ENCODE measurements around the gene SLC22A7.
A peak's percentile ranks its signal among the peaks of the same experiment; 100 is the strongest.

SLC22A7 gene

DNA sequence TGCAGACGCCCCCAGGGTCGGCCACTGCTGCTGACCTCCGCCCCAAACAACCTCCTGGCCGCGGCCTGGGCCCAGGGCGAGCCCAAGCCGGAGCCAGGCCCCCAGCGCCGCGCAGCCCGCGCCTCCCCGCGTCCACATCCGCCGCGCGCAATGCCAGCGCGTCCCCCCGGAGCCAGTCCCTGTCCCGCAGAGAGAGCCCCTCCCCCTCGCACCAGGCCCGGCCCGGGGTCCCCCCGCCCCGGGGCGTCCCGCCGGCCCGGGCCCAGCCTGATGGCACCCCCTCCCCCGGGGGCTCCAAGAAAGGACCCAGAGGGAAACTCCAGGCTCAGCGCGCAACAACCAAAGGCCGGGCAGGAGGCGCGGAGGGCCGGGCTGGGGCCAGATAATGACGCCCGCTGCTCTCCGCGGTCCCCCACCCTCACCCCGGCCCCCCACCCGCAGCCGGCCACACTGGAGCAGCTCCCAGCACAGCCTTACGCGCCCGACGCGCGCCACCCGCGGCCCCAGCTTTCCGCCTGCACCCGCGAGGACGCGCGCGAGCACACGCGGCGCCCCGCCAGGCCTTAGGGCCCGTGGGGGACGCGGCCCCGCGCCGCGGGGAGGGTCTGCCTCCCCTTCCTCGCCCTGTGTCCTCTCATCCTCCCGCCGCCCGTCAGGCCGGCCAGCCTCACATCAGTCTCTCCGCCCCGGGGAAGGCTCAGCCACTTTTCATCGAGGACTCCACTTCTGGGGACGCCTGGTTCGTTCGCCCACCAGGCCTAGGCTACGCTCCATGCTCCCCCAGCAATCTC, 12.9 kb upstream of the SLC22A7 start:
- no peak overlapping the region for H3K27ac ChIP-seq (ENCODE audit: extremely low read depth, low read depth, low read length)
- no peaks in the 10 kb centered on the region for H3K4me1 ChIP-seq (ENCODE audit: control insufficient read depth, insufficient read depth, low read length)
- no peak overlapping the region for H3K4me3 ChIP-seq (ENCODE audit: low read depth, low read length)
- TF ChIP-seq ZNF155 (tag by site-specific recombination; IDR thresholded peaks at IDR 0.05) (no peak), ZNF747 (tag by site-specific recombination; IDR thresholded peaks at IDR 0.05) (no peak)
- H3K9me3 ChIP-seq (ENCODE audit: control insufficient read depth, insufficient read depth, low read depth, low read length) = no peaks in the 10 kb centered on the region
- ChIA-PET POLR2A (no interaction called here), CTCF (no interaction called here)
- H3K36me3 ChIP-seq (ENCODE audit: control insufficient read depth in 2 of 2, insufficient read depth in 1 of 2, low read length in 2 of 2) = no peaks in the 10 kb centered on the region

DNA sequence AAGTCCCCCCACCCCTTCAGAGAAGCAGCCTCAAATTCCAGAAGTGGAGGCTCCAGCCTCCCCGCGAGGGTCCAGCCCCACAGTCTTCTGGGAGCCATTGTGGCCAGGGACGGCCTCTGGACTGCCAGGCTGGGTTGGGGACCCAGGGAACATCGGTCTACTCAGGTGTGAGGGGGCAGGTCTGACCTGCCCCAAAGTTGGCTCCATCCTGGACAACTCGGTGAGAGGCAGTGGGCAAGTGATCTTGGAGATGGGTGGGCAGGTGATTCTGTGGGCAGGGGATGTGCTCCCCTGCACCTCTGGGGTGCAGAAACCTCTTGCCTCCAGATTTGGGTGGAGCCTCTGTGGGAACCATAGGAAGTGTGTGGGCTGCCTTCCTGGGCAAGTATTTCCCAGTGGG, 12.2 kb upstream of the SLC22A7 start:
- TF ChIP-seq SALL2 (tag by site-specific recombination; IDR thresholded peaks at IDR 0.05; ENCODE audit: borderline replicate concordance) (no peak), ZFHX2 (tag by site-specific recombination; conservative IDR thresholded peaks at IDR 0.05) (peak; percentile 20; the same call in 1 of the 2 replicates), ZNF138 (tag by site-specific recombination; IDR thresholded peaks at IDR 0.05; ENCODE audit: borderline replicate concordance) (no peak), EGR2 (tag by site-specific recombination; IDR thresholded peaks at IDR 0.05; ENCODE audit: low read depth) (peak; percentile 43; the same call in 1 of the 2 replicates), ZNF248 (tag by site-specific recombination; IDR thresholded peaks at IDR 0.05) (no peak), ZNF707 (tag by site-specific recombination; IDR thresholded peaks at IDR 0.05) (no peak)
- ChIA-PET CTCF (no interaction called here), POLR2A (no interaction called here)

DNA sequence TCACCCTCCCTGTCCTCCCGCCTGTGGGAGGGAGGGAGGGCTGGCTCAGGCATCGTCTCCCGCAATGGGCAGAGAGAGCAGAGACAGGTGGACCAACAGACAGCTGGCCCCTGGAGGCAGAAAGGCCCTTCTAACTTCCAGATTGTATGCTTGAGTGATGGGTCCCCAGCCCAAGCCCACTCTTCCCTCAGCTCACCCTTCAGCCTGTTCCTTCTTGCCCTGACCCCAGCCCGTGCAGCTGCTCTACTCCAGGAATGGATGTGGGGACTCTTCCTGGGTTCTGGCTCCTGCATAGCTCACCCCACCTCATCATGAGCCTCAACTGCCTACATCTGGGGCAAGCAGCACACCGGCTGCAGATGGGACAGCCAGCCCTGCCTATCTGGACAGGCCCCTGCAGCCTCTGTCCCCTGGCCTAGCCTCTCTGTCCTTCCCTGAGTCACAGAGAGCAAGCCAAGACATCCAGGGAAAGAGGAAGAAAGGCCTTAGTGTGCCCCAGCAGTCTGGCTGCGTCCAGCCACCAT, 11.5 kb upstream of the SLC22A7 start:
- no peaks in the 10 kb centered on the region for H3K9me3 ChIP-seq (ENCODE audit: control insufficient read depth, insufficient read depth, low read depth, low read length)
- ChIA-PET POLR2A (no interaction called here), CTCF (interaction anchor here (0.6 to 2.2 kb wide), 10 partner anchors 9 to 220 kb away, joined by 3 to 9 read pairs (median 3); partner anchors contain the start of genes DNPH1 and PTK7)
- no peak overlapping the region for H3K4me3 ChIP-seq (ENCODE audit: low read depth, low read length)
- H3K4me1 ChIP-seq (ENCODE audit: control insufficient read depth, insufficient read depth, low read length) = no peaks in the 10 kb centered on the region
- TF ChIP-seq ZNF830 (tag by site-specific recombination; IDR thresholded peaks at IDR 0.05; ENCODE audit: low read depth) (no peak), ZNF10 (tag by site-specific recombination; IDR thresholded peaks at IDR 0.05) (no peak), ZNF785 (tag by site-specific recombination; IDR thresholded peaks at IDR 0.05) (no peak), ZNF777 (tag by site-specific recombination; IDR thresholded peaks at IDR 0.05; ENCODE audit: borderline replicate concordance) (no peak), ZNF37A (tag by site-specific recombination; IDR thresholded peaks at IDR 0.05) (no peak), SP3 (tag by site-specific recombination; IDR thresholded peaks at IDR 0.05) (no peak), PRDM1 (tag by site-specific recombination; IDR thresholded peaks at IDR 0.05) (no peak), ZBTB1 (tag by site-specific recombination; IDR thresholded peaks at IDR 0.05) (no peak), ZSCAN30 (tag by site-specific recombination; IDR thresholded peaks at IDR 0.05) (no peak), OVOL3 (tag by site-specific recombination; IDR thresholded peaks at IDR 0.05) (no peak), ZNF416 (tag by site-specific recombination; IDR thresholded peaks at IDR 0.05) (no peak), ZNF19 (tag by site-specific recombination; IDR thresholded peaks at IDR 0.05; ENCODE audit: low read depth) (no peak), ZNF473 (tag by site-specific recombination; IDR thresholded peaks at IDR 0.05) (no peak)
- TF ChIP-seq, protein P1, sequence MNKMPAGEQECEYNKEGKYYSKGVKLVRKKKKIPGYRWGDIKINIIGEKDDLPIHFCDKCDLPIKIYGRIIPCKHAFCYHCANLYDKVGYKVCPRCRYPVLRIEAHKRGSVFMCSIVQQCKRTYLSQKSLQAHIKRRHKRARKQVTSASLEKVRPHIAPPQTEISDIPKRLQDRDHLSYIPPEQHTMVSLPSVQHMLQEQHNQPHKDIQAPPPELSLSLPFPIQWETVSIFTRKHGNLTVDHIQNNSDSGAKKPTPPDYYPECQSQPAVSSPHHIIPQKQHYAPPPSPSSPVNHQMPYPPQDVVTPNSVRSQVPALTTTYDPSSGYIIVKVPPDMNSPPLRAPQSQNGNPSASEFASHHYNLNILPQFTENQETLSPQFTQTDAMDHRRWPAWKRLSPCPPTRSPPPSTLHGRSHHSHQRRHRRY (tag by site-specific recombination; IDR thresholded peaks at IDR 0.05) = no peak
- TF ChIP-seq, protein P2, sequence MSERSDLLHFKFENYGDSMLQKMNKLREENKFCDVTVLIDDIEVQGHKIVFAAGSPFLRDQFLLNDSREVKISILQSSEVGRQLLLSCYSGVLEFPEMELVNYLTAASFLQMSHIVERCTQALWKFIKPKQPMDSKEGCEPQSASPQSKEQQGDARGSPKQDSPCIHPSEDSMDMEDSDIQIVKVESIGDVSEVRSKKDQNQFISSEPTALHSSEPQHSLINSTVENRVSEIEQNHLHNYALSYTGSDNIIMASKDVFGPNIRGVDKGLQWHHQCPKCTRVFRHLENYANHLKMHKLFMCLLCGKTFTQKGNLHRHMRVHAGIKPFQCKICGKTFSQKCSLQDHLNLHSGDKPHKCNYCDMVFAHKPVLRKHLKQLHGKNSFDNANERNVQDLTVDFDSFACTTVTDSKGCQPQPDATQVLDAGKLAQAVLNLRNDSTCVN (tag by site-specific recombination; optimal IDR thresholded peaks at IDR 0.05) = no peak
- no peak overlapping the region for H3K27ac ChIP-seq (ENCODE audit: extremely low read depth, low read depth, low read length)
- no peaks in the 10 kb centered on the region for H3K36me3 ChIP-seq (ENCODE audit: control insufficient read depth in 2 of 2, insufficient read depth in 1 of 2, low read length in 2 of 2)

More for the DNA sequence above, 12.2 kb upstream of the SLC22A7 start:
- no peaks in the 10 kb centered on the region for H3K36me3 ChIP-seq (ENCODE audit: control insufficient read depth in 2 of 2, insufficient read depth in 1 of 2, low read length in 2 of 2)
- no peak overlapping the region for H3K4me3 ChIP-seq (ENCODE audit: low read depth, low read length)
- no peak overlapping the region for H3K27ac ChIP-seq (ENCODE audit: extremely low read depth, low read depth, low read length)
- H3K4me1 ChIP-seq (ENCODE audit: control insufficient read depth, insufficient read depth, low read length) = no peaks in the 10 kb centered on the region
- no peaks in the 10 kb centered on the region for H3K9me3 ChIP-seq (ENCODE audit: control insufficient read depth, insufficient read depth, low read depth, low read length)

All from HEK293 (cell line).